Trophoblast cell (in vitro differentiated cells and primary cell): Measurements from ENCODE around the gene CTSL.
A peak's percentile ranks its signal among the peaks of the same experiment; 100 is the strongest.

Experiments
- DNase-seq, 2 donors: peaks; one replicate each; pipeline ENCODE4 v3.0.0-alpha.2; 2016
- H2AFZ ChIP-seq: 2 replicates; pipeline ENCODE4 v1.6.1; 2013; ENCODE audit warnings: low read length, moderate library complexity, mild to moderate bottlenecking; ENCODE audit not compliant: insufficient read depth, poor library complexity
- H2AK5ac ChIP-seq: 2 replicates; pipeline ENCODE4 v1.6.1; 2013; ENCODE audit warnings: mild to moderate bottlenecking, low read length
- H2BK120ac ChIP-seq: 2 replicates; pipeline ENCODE4 v1.6.1; 2013; ENCODE audit warnings: low read length, mild to moderate bottlenecking, moderate library complexity; ENCODE audit not compliant: insufficient read depth, poor library complexity
- H2BK12ac ChIP-seq: 2 replicates; pipeline ENCODE4 v1.6.1; 2013; ENCODE audit warnings: mild to moderate bottlenecking, low read length, moderate library complexity
- H2BK5ac ChIP-seq: 2 replicates; pipeline ENCODE4 v1.6.1; 2013; ENCODE audit warnings: low read length, low read depth, moderate library complexity, mild to moderate bottlenecking; ENCODE audit not compliant: poor library complexity
- H3K14ac ChIP-seq: 2 replicates; pipeline ENCODE4 v1.6.1; 2013; ENCODE audit warnings: mild to moderate bottlenecking, low read length
- H3K18ac ChIP-seq: 2 replicates; pipeline ENCODE4 v1.6.1; 2013; ENCODE audit warnings: mild to moderate bottlenecking, low read length
- H3K23ac ChIP-seq: 2 replicates; pipeline ENCODE4 v1.6.1; 2013; ENCODE audit warnings: low read length
- H3K27ac ChIP-seq: 2 replicates; pipeline ENCODE4 v1.5.1; 2013; ENCODE audit warnings: low read depth, mild to moderate bottlenecking, inconsistent platforms, low read length, moderate library complexity
- H3K27me3 ChIP-seq: 2 replicates; pipeline ENCODE4 v1.6.1; 2013; ENCODE audit warnings: inconsistent platforms, mild to moderate bottlenecking, low read length, moderate library complexity; ENCODE audit not compliant: insufficient read depth
- H3K36me3 ChIP-seq, 2 experiments: 1 replicate in 1 of 2; 2 replicates in 1 of 2; pipeline ENCODE4 v1.6.1; 2013; ENCODE audit warnings: low read length in 2 of 2, mild to moderate bottlenecking in 2 of 2, moderate library complexity in 1 of 2; ENCODE audit not compliant: insufficient read depth in 2 of 2, control insufficient read depth in 1 of 2
- H3K4ac ChIP-seq: 2 replicates; pipeline ENCODE4 v1.6.1; 2013; ENCODE audit warnings: low read depth, mild to moderate bottlenecking, low read length, moderate library complexity
- H3K4me1 ChIP-seq, 2 experiments: 1 replicate in 1 of 2; 2 replicates in 1 of 2; pipeline ENCODE4 v1.6.1; 2013; ENCODE audit warnings: low read length in 2 of 2, mild to moderate bottlenecking in 2 of 2, moderate library complexity in 1 of 2; ENCODE audit not compliant: insufficient read depth in 2 of 2, control insufficient read depth in 1 of 2
- H3K4me2 ChIP-seq: 2 replicates; pipeline ENCODE4 v1.6.1; 2013; ENCODE audit warnings: inconsistent platforms, mild to moderate bottlenecking, low read length, moderate library complexity
- H3K4me3 ChIP-seq: 2 replicates; pipeline ENCODE4 v1.5.1; 2013; ENCODE audit warnings: mild to moderate bottlenecking, low read depth, low read length, inconsistent platforms
- H3K79me1 ChIP-seq: one replicate; pipeline ENCODE4 v1.6.1; 2013; ENCODE audit warnings: low read length
- H3K79me2 ChIP-seq: 2 replicates; pipeline ENCODE4 v1.6.1; 2013; ENCODE audit warnings: low read length, mild to moderate bottlenecking; ENCODE audit not compliant: control insufficient read depth, insufficient read depth, poor library complexity
- H3K9ac ChIP-seq: 2 replicates; pipeline ENCODE4 v1.6.1; 2013; ENCODE audit warnings: mild to moderate bottlenecking, low read length
- H3K9me3 ChIP-seq: 2 replicates; pipeline ENCODE4 v1.6.1; 2013; ENCODE audit warnings: low read depth, mild to moderate bottlenecking, control low read depth, inconsistent platforms, low read length; ENCODE audit not compliant: insufficient read depth
- H4K12ac ChIP-seq: 2 replicates; pipeline ENCODE4 v1.6.1; 2013; ENCODE audit warnings: low read depth, mild to moderate bottlenecking, low read length, moderate library complexity
- H4K8ac ChIP-seq: 2 replicates; pipeline ENCODE4 v1.6.1; 2013; ENCODE audit warnings: low read depth, mild to moderate bottlenecking, low read length, moderate library complexity
- H4K91ac ChIP-seq: one replicate; pipeline ENCODE4 v1.6.1; 2013; ENCODE audit warnings: low read depth, mild to moderate bottlenecking, low read length, moderate library complexity
- WGBS: extraction: QIAGEN DNeasy Blood & Tissue Kit; methylation state at CpG from one replicate; pipeline ENCODE4 v1.1.7; 2013; ENCODE audit warnings: missing lambda C conversion rate; ENCODE audit not compliant: insufficient read length, insufficient coverage; ENCODE audit errors: extremely low coverage; 5-methylcytosine and 5-hydroxymethylcytosine counted together

Gene CTSL

DNA sequence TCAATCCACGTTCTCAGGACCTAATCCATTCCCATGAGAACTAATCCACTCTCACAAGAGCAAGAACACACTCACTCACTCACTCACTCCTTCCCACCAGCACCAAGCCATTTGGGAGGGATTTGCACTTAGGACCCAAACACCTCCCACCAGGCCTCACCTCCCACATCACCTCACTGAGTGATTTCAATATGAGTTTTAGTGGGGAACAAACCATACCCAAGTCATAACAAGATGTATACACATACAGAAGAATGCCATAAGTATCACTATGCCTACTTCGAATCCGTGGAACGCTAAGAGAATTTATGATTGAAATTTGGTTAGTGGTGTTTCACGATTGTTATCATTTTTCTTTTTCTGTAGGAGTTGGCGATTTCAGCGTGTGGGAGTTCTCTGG, 29.3 kb upstream of the CTSL start:
- no peak overlapping the region for H4K12ac ChIP-seq
- peaks cover 5 to 12% of the 10 kb centered on the region in 2 experiments for H3K36me3 ChIP-seq
- no peak overlapping the region for H2AK5ac ChIP-seq
- no peak overlapping the region for H3K18ac ChIP-seq
- no peaks in the 10 kb centered on the region for H3K27me3 ChIP-seq
- H3K9ac ChIP-seq, result no peak overlapping the region
- no peak overlapping the region for H3K27ac ChIP-seq
- H3K4me1 ChIP-seq, result peaks cover 4 to 10% of the 10 kb centered on the region in 2 experiments
- H2BK5ac ChIP-seq, result no peak overlapping the region
- H3K79me2 ChIP-seq, result no peaks in the 10 kb centered on the region
- peaks cover 1% of the 10 kb centered on the region for H3K9me3 ChIP-seq
- no peak overlapping the region for H3K4me2 ChIP-seq
- no peak overlapping the region for H3K4ac ChIP-seq
- peaks cover 8% of the 10 kb centered on the region for H3K79me1 ChIP-seq
- H3K23ac ChIP-seq, result no peak overlapping the region
- no peak overlapping the region for H4K91ac ChIP-seq
- no peak overlapping the region for H3K4me3 ChIP-seq
- no CpG with 5 or more reads among the region's 7 CpGs for WGBS
- no peak overlapping the region for H2AFZ ChIP-seq
- H3K14ac ChIP-seq, result no peak overlapping the region
- no peak overlapping the region for H4K8ac ChIP-seq
- no peak for DNase-seq
- no peak overlapping the region for H2BK120ac ChIP-seq
- no peak overlapping the region for H2BK12ac ChIP-seq

DNA sequence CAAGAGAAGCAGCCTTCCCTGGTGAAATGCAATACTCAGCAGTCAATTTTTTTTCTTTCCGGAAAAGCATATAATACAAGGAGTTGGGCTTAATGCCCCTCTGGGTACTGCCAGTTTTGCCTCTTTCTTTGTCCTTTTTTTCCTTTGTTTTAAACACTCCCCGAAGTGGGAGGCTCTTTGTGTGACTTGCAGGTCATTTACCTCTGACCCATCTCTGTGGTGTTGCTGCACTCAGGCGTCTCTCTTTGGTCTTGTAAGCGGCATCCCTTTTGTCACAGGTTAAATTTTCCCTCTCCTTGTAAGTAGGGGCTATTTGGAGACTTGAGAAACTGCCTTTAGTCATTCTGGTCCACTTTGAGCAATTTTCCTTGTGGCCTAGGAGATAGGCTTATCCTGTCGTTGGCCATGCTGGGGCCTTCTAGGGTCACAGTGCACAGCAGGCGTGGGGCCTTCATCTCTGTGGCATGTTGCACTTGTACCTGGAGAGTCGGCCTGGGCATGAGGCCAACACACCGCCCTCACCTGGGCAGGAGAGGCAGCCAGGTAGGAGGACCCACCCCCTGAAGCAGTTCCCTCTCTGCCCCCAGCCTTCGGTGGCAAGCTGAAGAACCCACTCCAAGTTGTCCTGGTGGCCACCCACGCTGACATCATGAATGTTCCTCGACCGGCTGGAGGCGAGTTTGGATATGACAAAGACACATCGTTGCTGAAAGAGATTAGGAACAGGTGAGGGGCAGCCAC, 27.7 kb upstream of the CTSL start:
- no peak overlapping the region for H2BK120ac ChIP-seq
- no peak overlapping the region for H3K18ac ChIP-seq
- H3K27ac ChIP-seq, result no peak overlapping the region
- no peak overlapping the region for H2BK5ac ChIP-seq
- H2BK12ac ChIP-seq, result no peak overlapping the region
- no peak for DNase-seq
- peaks cover 4% of the 10 kb centered on the region for H3K79me2 ChIP-seq
- H4K12ac ChIP-seq, result no peak overlapping the region
- no peak overlapping the region for H3K9ac ChIP-seq
- H3K4ac ChIP-seq, result no peak overlapping the region
- no peak overlapping the region for H3K14ac ChIP-seq
- H4K8ac ChIP-seq, result no peak overlapping the region
- H3K36me3 ChIP-seq, result peaks cover 9 to 16% of the 10 kb centered on the region in 2 experiments
- no peak overlapping the region for H3K4me3 ChIP-seq
- peaks cover 4% of the 10 kb centered on the region for H3K9me3 ChIP-seq
- H3K27me3 ChIP-seq, result no peaks in the 10 kb centered on the region
- H4K91ac ChIP-seq, result no peak overlapping the region
- no CpG with 5 or more reads among the region's 14 CpGs for WGBS
- peaks cover 11 to 17% of the 10 kb centered on the region in 2 experiments for H3K4me1 ChIP-seq
- H2AFZ ChIP-seq, result no peak overlapping the region
- no peak overlapping the region for H3K4me2 ChIP-seq
- peaks cover 18% of the 10 kb centered on the region for H3K79me1 ChIP-seq
- peak overlapping the region; percentile 25 for H3K23ac ChIP-seq
- no peak overlapping the region for H2AK5ac ChIP-seq

DNA sequence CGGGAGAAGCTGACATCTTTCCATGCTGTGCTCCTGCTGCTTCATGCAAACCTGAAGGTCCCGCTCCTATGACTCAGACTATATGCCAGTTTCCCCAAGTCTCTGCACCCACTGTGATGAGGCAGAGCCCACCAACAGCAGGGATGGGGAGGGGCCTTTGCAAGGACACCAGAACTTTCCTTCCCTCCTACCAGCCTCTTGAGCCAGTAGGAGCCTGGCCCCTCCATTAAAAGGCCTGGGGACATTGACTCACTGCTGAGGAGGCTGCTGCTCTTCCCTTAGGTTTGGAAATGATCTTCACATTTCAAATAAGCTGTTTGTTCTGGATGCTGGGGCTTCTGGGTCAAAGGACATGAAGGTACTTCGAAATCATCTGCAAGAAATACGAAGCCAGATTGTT, 26.1 kb upstream of the CTSL start:
- H2BK12ac ChIP-seq, result peak overlapping the region; percentile 93
- H3K18ac ChIP-seq, result peak overlapping the region; percentile 11
- peak overlapping the region; percentile 73 for H3K14ac ChIP-seq
- no peak overlapping the region for H3K4me2 ChIP-seq
- DNase-seq, result peak in 1 of 2 donors; percentile 46
- H3K27ac ChIP-seq, result peak overlapping the region; percentile 37
- no peak overlapping the region for H4K8ac ChIP-seq
- peaks cover 3% of the 10 kb centered on the region for H3K9me3 ChIP-seq
- no peak overlapping the region for H3K4me3 ChIP-seq
- H2BK120ac ChIP-seq, result peak overlapping the region; percentile 74
- H2AK5ac ChIP-seq, result peak overlapping the region; percentile 39
- peaks cover 21 to 28% of the 10 kb centered on the region in 2 experiments for H3K4me1 ChIP-seq
- no peak overlapping the region for H3K9ac ChIP-seq
- H2AFZ ChIP-seq, result peak overlapping the region; percentile 15
- H4K12ac ChIP-seq, result no peak overlapping the region
- peaks cover 9 to 17% of the 10 kb centered on the region in 2 experiments for H3K36me3 ChIP-seq
- H3K79me2 ChIP-seq, result peaks cover 4% of the 10 kb centered on the region
- WGBS, result no CpG with 5 or more reads among the region's 4 CpGs
- peaks cover 26% of the 10 kb centered on the region for H3K79me1 ChIP-seq
- H3K27me3 ChIP-seq, result no peaks in the 10 kb centered on the region
- H4K91ac ChIP-seq, result peak overlapping the region; percentile 87
- H3K4ac ChIP-seq, result peak overlapping the region; percentile 56
- peak overlapping the region; percentile 54 for H2BK5ac ChIP-seq
- no peak overlapping the region for H3K23ac ChIP-seq

DNA sequence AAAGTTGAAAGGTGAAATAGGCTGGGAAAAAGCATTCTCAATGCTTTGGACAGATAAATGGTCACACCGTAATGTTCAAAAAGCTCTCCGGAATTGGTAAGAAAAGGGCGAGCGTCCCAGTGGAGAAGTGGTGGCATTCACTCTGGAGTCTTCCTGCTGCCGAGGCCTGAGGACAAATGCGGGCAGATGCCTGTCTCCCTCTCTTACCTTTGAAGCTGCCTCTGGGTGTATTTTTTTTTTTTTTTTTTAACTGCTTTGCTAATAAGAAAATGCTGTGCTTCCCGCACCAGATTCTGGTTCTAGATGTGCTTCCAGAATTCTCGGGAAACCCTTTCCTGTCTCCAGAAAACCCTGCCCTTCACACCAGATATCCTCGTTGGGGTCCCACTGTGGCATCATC, 24.4 kb upstream of the CTSL start:
- Histone ChIP-seq H3K4me1 (peaks cover 21 to 25% of the 10 kb centered on the region in 2 experiments), H2BK5ac (peak overlapping the region; percentile 55), H3K36me3 (peaks cover 17 to 23% of the 10 kb centered on the region in 2 experiments), H3K23ac (no peak overlapping the region), H3K4me2 (peak overlapping the region; percentile 58), H3K14ac (peak overlapping the region; percentile 23), H3K79me1 (peaks cover 26% of the 10 kb centered on the region), H4K91ac (peak overlapping the region; percentile 58), H4K8ac (peak overlapping the region; percentile 8), H3K27me3 (no peaks in the 10 kb centered on the region), H3K79me2 (peaks cover 4% of the 10 kb centered on the region), H3K18ac (peak overlapping the region; percentile 26), H3K9ac (no peak overlapping the region), H3K27ac (peak overlapping the region; percentile 86), H2AFZ (no peak overlapping the region), H4K12ac (no peak overlapping the region), H2AK5ac (no peak overlapping the region), H3K9me3 (peaks cover 3% of the 10 kb centered on the region), H3K4me3 (no peak overlapping the region), H3K4ac (no peak overlapping the region), H2BK120ac (peak overlapping the region; percentile 56), H2BK12ac (peak overlapping the region; percentile 25)
- peak; percentile 85 for DNase-seq
- no CpG with 5 or more reads among the region's 9 CpGs for WGBS
